ENCODE results near the gene SLC6A18. TPM values are rescaled to one million over a fixed set of nuclear protein-coding genes. Genes with fewer than 3 reads are reported as not detected.
A peak's percentile ranks its signal among the peaks of the same experiment; 100 is the strongest.

The SLC6A18 gene
- total RNA-seq, 5 donors from 2014 or later (not counting 1 experiment from before 2014, with no cell fraction given): not detected

- Mint-ChIP-seq H3K4me3 (no peak overlapping the region), H3K36me3 (no peaks in the 10 kb centered on the region), H3K27me3 (peaks cover 3 to 5% of the 10 kb centered on the region in 2 donors), H3K4me1 (no peaks in the 10 kb centered on the region), H3K9me3 (no peaks in the 10 kb centered on the region), H3K27ac (no peak overlapping the region)
- POLR2A ChIA-PET: no interaction called here
- Histone ChIP-seq H3K27me3 (replicated peaks in 1 of 2; ENCODE audit: control insufficient read depth in 2 of 2, extremely low read depth in 1 of 2, insufficient read depth in 2 of 2, low read length in 1 of 2) (peaks cover 0 to 43% of the 10 kb centered on the region in 2 experiments), H3K36me3 (ENCODE audit: control insufficient read depth in 2 of 2, extremely low read depth in 1 of 2, insufficient read depth in 1 of 2, low read length in 1 of 2) (no peaks in the 10 kb centered on the region), H3K9me3 (no peaks in the 10 kb centered on the region), H3K4me1 (ENCODE audit: control insufficient read depth in 1 of 2, extremely low read depth in 1 of 2, insufficient read depth in 2 of 2, low read length in 2 of 2) (no peaks in the 10 kb centered on the region), H3K27ac (ENCODE audit: low read length) (no peak overlapping the region), H3K4me3 (ENCODE audit: control insufficient read depth in 1 of 2, extremely low read depth in 1 of 2, low read length in 1 of 2) (no peak overlapping the region)
- ATAC-seq (replicated peaks in 1 of 4) (no peak), DNase-seq (no peak)
- WGBS (ENCODE audit: insufficient coverage): 76% methylated on average over 6 of the region's 7 CpGs
- CTCF ChIA-PET: no interaction called here
Observed at GRCh38 chr5:1197876-1198666, 27.1 kb upstream of the SLC6A18 start.

- Histone ChIP-seq H3K27ac (ENCODE audit: low read length) (no peak overlapping the region), H3K36me3 (ENCODE audit: control insufficient read depth in 2 of 2, extremely low read depth in 1 of 2, insufficient read depth in 1 of 2, low read length in 1 of 2) (no peaks in the 10 kb centered on the region), H3K4me3 (ENCODE audit: control insufficient read depth in 1 of 2, extremely low read depth in 1 of 2, low read length in 1 of 2) (no peak overlapping the region), H3K27me3 (replicated peaks in 1 of 2; ENCODE audit: control insufficient read depth in 2 of 2, extremely low read depth in 1 of 2, insufficient read depth in 2 of 2, low read length in 1 of 2) (peaks cover 0 to 37% of the 10 kb centered on the region in 2 experiments), H3K9me3 (no peaks in the 10 kb centered on the region), H3K4me1 (ENCODE audit: control insufficient read depth in 1 of 2, extremely low read depth in 1 of 2, insufficient read depth in 2 of 2, low read length in 2 of 2) (no peaks in the 10 kb centered on the region)
- Mint-ChIP-seq H3K27me3 (peaks cover 3 to 5% of the 10 kb centered on the region in 2 donors), H3K4me1 (no peaks in the 10 kb centered on the region), H3K36me3 (no peaks in the 10 kb centered on the region), H3K27ac (no peak overlapping the region), H3K4me3 (no peak overlapping the region), H3K9me3 (no peaks in the 10 kb centered on the region)
- DNase-seq: no peak
- ChIA-PET CTCF (no interaction called here), POLR2A (no interaction called here)
- no peak for ATAC-seq (replicated peaks in 1 of 4)
Observed at GRCh38 chr5:1199340-1199648, 25.9 kb upstream of the SLC6A18 start.

- no peak overlapping the region for H3K4me3 Mint-ChIP-seq
- H3K9me3 Mint-ChIP-seq: no peaks in the 10 kb centered on the region
- Histone ChIP-seq H3K9me3 (no peaks in the 10 kb centered on the region), H3K27ac (ENCODE audit: low read length) (no peak overlapping the region), H3K4me3 (ENCODE audit: control insufficient read depth in 1 of 2, extremely low read depth in 1 of 2, low read length in 1 of 2) (no peak overlapping the region), H3K4me1 (ENCODE audit: control insufficient read depth in 1 of 2, extremely low read depth in 1 of 2, insufficient read depth in 2 of 2, low read length in 2 of 2) (no peaks in the 10 kb centered on the region), H3K27me3 (replicated peaks in 1 of 2; ENCODE audit: control insufficient read depth in 2 of 2, extremely low read depth in 1 of 2, insufficient read depth in 2 of 2, low read length in 1 of 2) (peaks cover 0 to 39% of the 10 kb centered on the region in 2 experiments), H3K36me3 (ENCODE audit: control insufficient read depth in 2 of 2, extremely low read depth in 1 of 2, insufficient read depth in 1 of 2, low read length in 1 of 2) (no peaks in the 10 kb centered on the region)
- ChIA-PET CTCF (no interaction called here), POLR2A (no interaction called here)
- ATAC-seq (replicated peaks in 1 of 4) (no peak), DNase-seq (peak in 1 of 35 experiments; percentile 10)
- H3K4me1 Mint-ChIP-seq: no peaks in the 10 kb centered on the region
- no peak overlapping the region for H3K27ac Mint-ChIP-seq
- 74% methylated on average over 14 of the region's 26 CpGs for WGBS (ENCODE audit: insufficient coverage)
- H3K27me3 Mint-ChIP-seq: peaks cover 0 to 5% of the 10 kb centered on the region in 2 donors
- no peaks in the 10 kb centered on the region for H3K36me3 Mint-ChIP-seq
Observed at GRCh38 chr5:1199649-1200494, 25.3 kb upstream of the SLC6A18 start.

- no peaks in the 10 kb centered on the region for H3K9me3 ChIP-seq
- Mint-ChIP-seq H3K4me1 (no peaks in the 10 kb centered on the region), H3K27me3 (peaks cover 0 to 8% of the 10 kb centered on the region in 2 donors), H3K9me3 (no peaks in the 10 kb centered on the region), H3K27ac (no peak overlapping the region), H3K36me3 (no peaks in the 10 kb centered on the region), H3K4me3 (no peak overlapping the region)
- ATAC-seq (replicated peaks in 1 of 4) (no peak), DNase-seq (no peak)
- no peaks in the 10 kb centered on the region for H3K36me3 ChIP-seq (ENCODE audit: control insufficient read depth in 2 of 2, extremely low read depth in 1 of 2, insufficient read depth in 1 of 2, low read length in 1 of 2)
- ChIA-PET CTCF (no interaction called here), POLR2A (no interaction called here)
- H3K4me3 ChIP-seq (ENCODE audit: control insufficient read depth in 1 of 2, extremely low read depth in 1 of 2, low read length in 1 of 2): no peak overlapping the region
- no peak overlapping the region for H3K27ac ChIP-seq (ENCODE audit: low read length)
- peaks cover 0 to 39% of the 10 kb centered on the region in 2 experiments for H3K27me3 ChIP-seq (replicated peaks in 1 of 2; ENCODE audit: control insufficient read depth in 2 of 2, extremely low read depth in 1 of 2, insufficient read depth in 2 of 2, low read length in 1 of 2)
- H3K4me1 ChIP-seq (ENCODE audit: control insufficient read depth in 1 of 2, extremely low read depth in 1 of 2, insufficient read depth in 2 of 2, low read length in 2 of 2): no peaks in the 10 kb centered on the region
- WGBS (ENCODE audit: insufficient coverage): 72% methylated on average over 21 of the region's 28 CpGs
Observed at GRCh38 chr5:1200495-1201326, 24.5 kb upstream of the SLC6A18 start.

GRCh38 chr5:1201327-1202025 lies 23.7 kb upstream of the SLC6A18 start, which contains the start of gene SLC6A19:
SLC6A19 (plus strand) TSS chr5:1201595; CDS start chr5:1201651, 56 bp downstream.
- Mint-ChIP-seq H3K27ac (no peak within 1 kb of the TSS), H3K9me3 (no peaks in the 10 kb centered on the region), H3K36me3 (no peaks in the 10 kb centered on the region), H3K4me1 (no peaks in the 10 kb centered on the region), H3K27me3 (peaks cover 0 to 6% of the 10 kb centered on the region in 2 donors), H3K4me3 (no peak within 1 kb of the TSS)
- Histone ChIP-seq H3K9me3 (no peaks in the 10 kb centered on the region), H3K27ac (ENCODE audit: low read length) (no peak within 1 kb of the TSS), H3K36me3 (ENCODE audit: control insufficient read depth in 2 of 2, extremely low read depth in 1 of 2, insufficient read depth in 1 of 2, low read length in 1 of 2) (no peaks in the 10 kb centered on the region), H3K4me1 (ENCODE audit: control insufficient read depth in 1 of 2, extremely low read depth in 1 of 2, insufficient read depth in 2 of 2, low read length in 2 of 2) (no peaks in the 10 kb centered on the region), H3K4me3 (ENCODE audit: control insufficient read depth in 1 of 2, extremely low read depth in 1 of 2, low read length in 1 of 2) (no peak within 1 kb of the TSS), H3K27me3 (replicated peaks in 1 of 2; ENCODE audit: control insufficient read depth in 2 of 2, extremely low read depth in 1 of 2, insufficient read depth in 2 of 2, low read length in 1 of 2) (peaks cover 0 to 39% of the 10 kb centered on the region in 2 experiments)
- WGBS (ENCODE audit: insufficient coverage): 72% methylated on average over 42 of the region's 51 CpGs
- DNase-seq (no peak), ATAC-seq (replicated peaks in 1 of 4) (no peak)
- ChIA-PET POLR2A (no interaction called here), CTCF (no interaction called here)

All from T-cell (primary cell).